ENCODE data around the gene BNC2. TPM values are rescaled to one million over a fixed set of nuclear protein-coding genes. Genes with fewer than 3 reads are reported as not detected.

BNC2 gene
- polyA plus RNA-seq, 1 experiment: 17.5 TPM

GRCh38 chr9:16611001-16611400 is 259.5 kb downstream of the BNC2 start:
- Histone ChIP-seq H3K4me3 (ENCODE audit: low read depth, low read length) (no peak overlapping the region), H3K36me3 (ENCODE audit: control insufficient read depth, insufficient read depth, low read length) (no peaks in the 10 kb centered on the region), H3K27me3 (ENCODE audit: control insufficient read depth, insufficient read depth, low read length) (no peaks in the 10 kb centered on the region)
- CTCF ChIA-PET: interaction anchor here (1.0 kb wide), 1 partner anchor 101 kb away, joined by 3 read pairs; no protein-coding TSS in a partner anchor
- POLR2A ChIA-PET: no interaction called here
- DNase-seq (ENCODE audit: low read depth): no peak
- TF ChIP-seq CTCF (IDR thresholded peaks at IDR 0.05; ENCODE audit: insufficient read depth, low read depth, low read length): no peak

GRCh38 chr9:16610538-16610937 is 259.9 kb downstream of the BNC2 start:
- ChIA-PET CTCF (no interaction called here), POLR2A (no interaction called here)
- TF ChIP-seq CTCF (IDR thresholded peaks at IDR 0.05; ENCODE audit: insufficient read depth, low read depth, low read length): no peak
- Histone ChIP-seq H3K36me3 (ENCODE audit: control insufficient read depth, insufficient read depth, low read length) (no peaks in the 10 kb centered on the region), H3K27me3 (ENCODE audit: control insufficient read depth, insufficient read depth, low read length) (no peaks in the 10 kb centered on the region), H3K4me3 (ENCODE audit: low read depth, low read length) (no peak overlapping the region)
- DNase-seq (ENCODE audit: low read depth): no peak

GRCh38 chr9:16608906-16609305 is 261.6 kb downstream of the BNC2 start:
- ChIA-PET CTCF (no interaction called here), POLR2A (no interaction called here)
- Histone ChIP-seq H3K36me3 (ENCODE audit: control insufficient read depth, insufficient read depth, low read length) (no peaks in the 10 kb centered on the region), H3K27me3 (ENCODE audit: control insufficient read depth, insufficient read depth, low read length) (no peaks in the 10 kb centered on the region), H3K4me3 (ENCODE audit: low read depth, low read length) (no peak overlapping the region)
- no peak for DNase-seq (ENCODE audit: low read depth)
- TF ChIP-seq CTCF (IDR thresholded peaks at IDR 0.05; ENCODE audit: insufficient read depth, low read depth, low read length): no peak

GRCh38 chr9:16602494-16602893 is 268.0 kb downstream of the BNC2 start:
- TF ChIP-seq CTCF (IDR thresholded peaks at IDR 0.05; ENCODE audit: insufficient read depth, low read depth, low read length): no peak
- H3K4me3 ChIP-seq (ENCODE audit: low read depth, low read length): no peak overlapping the region
- H3K36me3 ChIP-seq (ENCODE audit: control insufficient read depth, insufficient read depth, low read length): no peaks in the 10 kb centered on the region
- no peaks in the 10 kb centered on the region for H3K27me3 ChIP-seq (ENCODE audit: control insufficient read depth, insufficient read depth, low read length)
- ChIA-PET POLR2A (no interaction called here), CTCF (no interaction called here)
- no peak for DNase-seq (ENCODE audit: low read depth)

GRCh38 chr9:16601991-16602390 is 268.5 kb downstream of the BNC2 start:
- Histone ChIP-seq H3K36me3 (ENCODE audit: control insufficient read depth, insufficient read depth, low read length) (no peaks in the 10 kb centered on the region), H3K4me3 (ENCODE audit: low read depth, low read length) (no peak overlapping the region), H3K27me3 (ENCODE audit: control insufficient read depth, insufficient read depth, low read length) (no peaks in the 10 kb centered on the region)
- CTCF ChIA-PET: no interaction called here
- DNase-seq (ENCODE audit: low read depth): no peak
- POLR2A ChIA-PET: no interaction called here
- no peak for TF ChIP-seq CTCF (IDR thresholded peaks at IDR 0.05; ENCODE audit: insufficient read depth, low read depth, low read length)
